Stimulated activated CD8-positive, alpha-beta memory T cell treated with anti-CD3 and anti-CD28 coated beads, Interleukin-4, amount 100 ng/mL, for 1 hour (primary cell): Measurements from ENCODE around the gene ZPBP.
"Not testable (repeated sequence)": the region's sequence is repeated elsewhere in the genome, so short reads cannot be mapped to it uniquely, and the experiment has no call there.

Experiments
- DNase-seq, 2 donors: peaks; one replicate each; pipeline ENCODE4 v3.0.0-alpha.2; 2020; ENCODE audit warnings: low read depth in 2 of 2, low spot score in 1 of 2

The ZPBP gene

GRCh38 chr7:50041165-50041564 is 51.9 kb downstream of the ZPBP start:
- not testable (repeated sequence) for DNase-seq

DNA sequence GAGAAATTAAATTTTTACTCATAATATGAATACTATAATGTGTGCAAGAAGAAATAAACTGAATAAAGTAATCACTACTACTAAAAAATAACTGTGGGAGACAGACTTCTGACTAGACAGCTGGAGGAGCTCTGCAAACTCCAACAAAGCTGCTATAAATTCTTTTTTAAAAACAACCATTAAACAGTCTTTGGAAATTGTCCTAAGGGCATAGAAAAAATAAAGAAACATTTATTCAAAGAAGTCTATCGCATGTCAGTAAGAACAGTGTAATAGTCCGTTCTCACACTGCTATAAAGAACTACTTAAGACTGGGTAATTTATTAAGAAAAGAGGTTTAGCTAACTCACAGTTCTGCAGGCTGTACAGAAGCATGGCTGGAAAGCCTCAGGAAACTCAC is 56.0 kb downstream of the ZPBP start:
- DNase-seq = no peak

- no peak for DNase-seq
Observed at GRCh38 chr7:50022991-50023390, 70.1 kb downstream of the ZPBP start.

- DNase-seq = no peak
Observed at GRCh38 chr7:50022451-50022850, 70.6 kb downstream of the ZPBP start.

- no peak for DNase-seq
Observed at GRCh38 chr7:49995681-49996080, 97.4 kb downstream of the ZPBP start.

- no peak for DNase-seq
Observed at GRCh38 chr7:49986191-49986590, 106.9 kb downstream of the ZPBP start.

- no peak for DNase-seq
Observed at GRCh38 chr7:49980465-49980864, 112.6 kb downstream of the ZPBP start.

GRCh38 chr7:49976238-49976637 is 116.8 kb downstream of the ZPBP start:
- DNase-seq = no peak

- DNase-seq = no peak
Observed at GRCh38 chr7:49974035-49974434, 119.0 kb downstream of the ZPBP start.

DNA sequence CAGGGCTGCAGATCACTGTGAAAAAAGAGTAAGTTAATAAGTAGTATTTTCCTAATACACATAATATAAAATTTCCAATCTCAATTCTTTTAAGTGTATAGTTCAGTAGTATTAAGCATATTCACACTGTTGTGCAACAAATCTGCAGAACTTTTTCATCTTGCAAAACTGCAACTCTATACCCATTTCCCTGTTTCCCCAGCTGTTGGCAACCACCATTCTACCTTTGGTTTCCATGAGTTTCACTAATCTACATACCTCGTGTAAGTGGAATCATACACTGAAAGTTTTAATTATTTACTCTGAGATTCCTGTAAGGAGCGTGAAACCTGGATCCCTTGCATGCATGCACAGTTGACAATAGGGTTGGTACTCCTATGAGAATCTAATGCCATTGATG is 155.4 kb downstream of the ZPBP start:
- DNase-seq = no peak

DNA sequence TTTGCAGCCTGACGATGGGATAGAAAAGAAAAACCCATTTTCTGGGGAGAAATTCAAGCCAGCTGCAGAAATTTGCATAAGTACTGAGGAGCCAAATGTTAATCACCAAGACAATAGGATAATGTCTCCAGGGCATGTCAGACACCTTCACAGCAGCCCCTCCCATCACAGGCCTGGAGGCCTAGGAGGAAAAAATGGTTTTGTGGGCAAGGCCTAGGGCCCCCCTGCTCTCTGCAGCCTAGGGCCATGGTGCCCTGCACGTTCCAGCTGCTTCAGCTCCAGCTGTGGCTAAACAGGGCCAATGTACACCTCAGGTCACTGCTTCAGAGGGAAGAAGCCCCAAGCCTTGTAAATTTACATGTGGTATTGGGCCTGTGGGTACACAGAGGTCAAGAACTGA is 161.4 kb downstream of the ZPBP start:
- no peak for DNase-seq

DNA sequence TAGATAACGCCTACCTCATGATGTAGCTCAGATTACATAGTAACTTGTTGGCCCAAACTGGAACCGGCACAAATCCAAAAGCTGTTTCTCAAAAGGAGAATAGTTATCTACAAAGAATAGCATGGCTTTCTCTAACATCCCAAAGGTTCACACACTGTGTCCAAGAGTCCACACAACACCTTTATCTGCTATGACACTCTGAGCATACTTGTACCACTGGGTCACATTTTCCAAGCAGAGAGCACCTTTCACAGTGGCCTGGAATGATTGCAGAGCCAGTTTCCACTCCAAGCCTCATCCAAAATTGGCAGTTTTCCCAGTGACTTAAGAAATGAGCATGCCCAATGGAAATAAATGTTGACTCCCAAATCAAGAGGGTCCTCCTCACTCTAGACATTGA is 164.3 kb downstream of the ZPBP start:
- DNase-seq = no peak

GRCh38 chr7:49927631-49928030 is 165.4 kb downstream of the ZPBP start:
- DNase-seq = no peak

DNA sequence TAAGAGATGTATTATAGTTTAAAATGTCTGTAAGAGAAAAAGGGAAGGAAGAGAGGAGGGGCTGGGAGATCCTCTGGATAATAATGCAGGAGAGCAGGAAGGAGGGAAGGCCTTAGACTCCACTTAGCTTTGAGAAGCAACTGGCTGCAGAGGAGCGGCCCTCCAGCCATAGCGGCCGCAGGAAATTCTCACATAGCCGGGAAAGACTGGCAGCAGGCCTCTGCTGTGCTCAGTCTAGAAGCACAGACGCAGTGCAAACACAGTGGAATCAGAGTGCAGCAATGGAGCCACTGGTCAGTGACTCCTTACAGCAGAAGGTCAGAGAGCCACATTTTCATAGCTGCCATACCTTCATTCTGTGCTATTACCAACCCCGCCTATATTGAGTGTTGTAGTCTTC is 166.3 kb downstream of the ZPBP start:
- no peak for DNase-seq

- no peak for DNase-seq
Observed at GRCh38 chr7:49911909-49912308, 181.1 kb downstream of the ZPBP start.

GRCh38 chr7:49894543-49894942 is 198.5 kb downstream of the ZPBP start:
- no peak for DNase-seq

GRCh38 chr7:49893131-49893530 is 199.9 kb downstream of the ZPBP start:
- DNase-seq = no peak

DNA sequence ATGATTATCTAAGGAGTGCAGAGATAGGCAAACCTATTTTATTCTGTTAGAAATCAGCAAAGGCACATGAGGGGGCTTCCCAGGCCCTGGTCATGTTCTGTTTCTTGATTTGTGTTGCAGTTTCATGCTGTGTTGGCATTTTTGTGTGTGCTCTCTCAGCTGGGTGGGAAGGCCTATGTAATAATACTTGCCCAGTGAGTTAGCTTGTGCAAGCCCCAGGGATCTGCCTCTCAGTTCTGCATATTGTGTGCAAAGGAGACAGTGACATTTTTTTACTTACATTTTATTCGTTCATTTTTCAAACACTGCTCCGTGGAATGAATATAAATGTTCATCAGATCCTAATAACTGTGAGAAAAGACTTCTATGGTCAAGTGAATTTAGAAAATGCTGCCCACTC is 200.6 kb downstream of the ZPBP start:
- DNase-seq = no peak
